ENCODE data around the gene SLC33A1.
"Not testable (repeated sequence)": the region's sequence is repeated elsewhere in the genome, so short reads cannot be mapped to it uniquely, and the experiment has no call there.

SLC33A1 gene

GRCh38 chr3:155862290-155862982 is 8.2 kb upstream of the SLC33A1 start:
- H3K9ac ChIP-seq (ENCODE audit: low read depth in 1 of 2, low read length in 2 of 2); H3K4me3 ChIP-seq (ENCODE audit: low read length in 2 of 2); H3K9me3 ChIP-seq (ENCODE audit: control insufficient read depth in 2 of 2, low read length in 2 of 2); H3K4me1 ChIP-seq (ENCODE audit: control insufficient read depth in 2 of 2, insufficient read depth in 2 of 2, low read length in 2 of 2); H3K27ac ChIP-seq (ENCODE audit: low read depth in 2 of 2, low read length in 2 of 2); H3K36me3 ChIP-seq (ENCODE audit: control insufficient read depth in 2 of 2, insufficient read depth in 2 of 2, low read length in 2 of 2); H3K27me3 ChIP-seq (ENCODE audit: control insufficient read depth in 2 of 2, insufficient read depth in 2 of 2, low read length in 2 of 2): not testable (repeated sequence)

GRCh38 chr3:155861476-155862183 is 7.4 kb upstream of the SLC33A1 start:
- Histone ChIP-seq H3K27ac (ENCODE audit: low read depth in 2 of 2, low read length in 2 of 2) (no peak overlapping the region), H3K4me1 (ENCODE audit: control insufficient read depth in 2 of 2, insufficient read depth in 2 of 2, low read length in 2 of 2) (no peaks in the 10 kb centered on the region), H3K4me3 (ENCODE audit: low read length in 2 of 2) (no peak overlapping the region), H3K27me3 (ENCODE audit: control insufficient read depth in 2 of 2, insufficient read depth in 2 of 2, low read length in 2 of 2) (no peaks in the 10 kb centered on the region), H3K36me3 (ENCODE audit: control insufficient read depth in 2 of 2, insufficient read depth in 2 of 2, low read length in 2 of 2) (no peaks in the 10 kb centered on the region), H3K9ac (ENCODE audit: low read depth in 1 of 2, low read length in 2 of 2) (no peak overlapping the region), H3K9me3 (ENCODE audit: control insufficient read depth in 2 of 2, low read length in 2 of 2) (no peaks in the 10 kb centered on the region)

- H3K27ac ChIP-seq (ENCODE audit: low read depth in 2 of 2, low read length in 2 of 2); H3K27me3 ChIP-seq (ENCODE audit: control insufficient read depth in 2 of 2, insufficient read depth in 2 of 2, low read length in 2 of 2); H3K36me3 ChIP-seq (ENCODE audit: control insufficient read depth in 2 of 2, insufficient read depth in 2 of 2, low read length in 2 of 2); H3K4me3 ChIP-seq (ENCODE audit: low read length in 2 of 2); H3K4me1 ChIP-seq (ENCODE audit: control insufficient read depth in 2 of 2, insufficient read depth in 2 of 2, low read length in 2 of 2); H3K9me3 ChIP-seq (ENCODE audit: control insufficient read depth in 2 of 2, low read length in 2 of 2); H3K9ac ChIP-seq (ENCODE audit: low read depth in 1 of 2, low read length in 2 of 2): not testable (repeated sequence)
Observed at GRCh38 chr3:155860424-155860823, 6.2 kb upstream of the SLC33A1 start.

GRCh38 chr3:155859859-155860258 is 5.6 kb upstream of the SLC33A1 start:
- Histone ChIP-seq H3K4me1 (ENCODE audit: control insufficient read depth in 2 of 2, insufficient read depth in 2 of 2, low read length in 2 of 2) (no peaks in the 10 kb centered on the region), H3K36me3 (ENCODE audit: control insufficient read depth in 2 of 2, insufficient read depth in 2 of 2, low read length in 2 of 2) (no peaks in the 10 kb centered on the region), H3K4me3 (ENCODE audit: low read length in 2 of 2) (no peak overlapping the region), H3K9ac (ENCODE audit: low read depth in 1 of 2, low read length in 2 of 2) (no peak overlapping the region), H3K27me3 (ENCODE audit: control insufficient read depth in 2 of 2, insufficient read depth in 2 of 2, low read length in 2 of 2) (no peaks in the 10 kb centered on the region), H3K9me3 (ENCODE audit: control insufficient read depth in 2 of 2, low read length in 2 of 2) (no peaks in the 10 kb centered on the region), H3K27ac (ENCODE audit: low read depth in 2 of 2, low read length in 2 of 2) (no peak overlapping the region)

GRCh38 chr3:155853214-155854140 is 750 bp downstream of the SLC33A1 start:
- no peaks in the 10 kb centered on the region for H3K27me3 ChIP-seq (ENCODE audit: control insufficient read depth in 2 of 2, insufficient read depth in 2 of 2, low read length in 2 of 2)
- peak overlapping the region; percentile 92 to 95 for H3K9ac ChIP-seq (ENCODE audit: low read depth in 1 of 2, low read length in 2 of 2)
- H3K27ac ChIP-seq (ENCODE audit: low read depth in 2 of 2, low read length in 2 of 2) = peak overlapping the region; percentile 99
- no peaks in the 10 kb centered on the region for H3K36me3 ChIP-seq (ENCODE audit: control insufficient read depth in 2 of 2, insufficient read depth in 2 of 2, low read length in 2 of 2)
- peaks cover 14 to 25% of the 10 kb centered on the region in 2 donors for H3K4me1 ChIP-seq (ENCODE audit: control insufficient read depth in 2 of 2, insufficient read depth in 2 of 2, low read length in 2 of 2)
- no peaks in the 10 kb centered on the region for H3K9me3 ChIP-seq (ENCODE audit: control insufficient read depth in 2 of 2, low read length in 2 of 2)
- H3K4me3 ChIP-seq (ENCODE audit: low read length in 2 of 2) = peak overlapping the region; percentile 96

- Histone ChIP-seq H3K4me3 (ENCODE audit: low read length in 2 of 2) (peak overlapping the region; percentile 96), H3K9ac (ENCODE audit: low read depth in 1 of 2, low read length in 2 of 2) (peak overlapping the region; percentile 92 to 95), H3K36me3 (ENCODE audit: control insufficient read depth in 2 of 2, insufficient read depth in 2 of 2, low read length in 2 of 2) (no peaks in the 10 kb centered on the region), H3K27ac (ENCODE audit: low read depth in 2 of 2, low read length in 2 of 2) (no peak overlapping the region), H3K27me3 (ENCODE audit: control insufficient read depth in 2 of 2, insufficient read depth in 2 of 2, low read length in 2 of 2) (no peaks in the 10 kb centered on the region), H3K9me3 (ENCODE audit: control insufficient read depth in 2 of 2, low read length in 2 of 2) (no peaks in the 10 kb centered on the region), H3K4me1 (ENCODE audit: control insufficient read depth in 2 of 2, insufficient read depth in 2 of 2, low read length in 2 of 2) (peaks cover 14 to 25% of the 10 kb centered on the region in 2 donors)
Observed at GRCh38 chr3:155852341-155852740, 1.9 kb downstream of the SLC33A1 start.

GRCh38 chr3:155849404-155849803 is 4.8 kb downstream of the SLC33A1 start:
- H3K27ac ChIP-seq (ENCODE audit: low read depth in 2 of 2, low read length in 2 of 2); H3K4me3 ChIP-seq (ENCODE audit: low read length in 2 of 2): not testable (repeated sequence)
- H3K4me1 ChIP-seq (ENCODE audit: control insufficient read depth in 2 of 2, insufficient read depth in 2 of 2, low read length in 2 of 2) = peaks cover 12 to 23% of the 10 kb centered on the region in 2 donors

GRCh38 chr3:155847993-155848392 is 6.2 kb downstream of the SLC33A1 start:
- Histone ChIP-seq H3K36me3 (ENCODE audit: control insufficient read depth in 2 of 2, insufficient read depth in 2 of 2, low read length in 2 of 2) (no peaks in the 10 kb centered on the region), H3K4me1 (ENCODE audit: control insufficient read depth in 2 of 2, insufficient read depth in 2 of 2, low read length in 2 of 2) (peaks cover 7 to 18% of the 10 kb centered on the region in 2 donors), H3K9ac (ENCODE audit: low read depth in 1 of 2, low read length in 2 of 2) (no peak overlapping the region), H3K27me3 (ENCODE audit: control insufficient read depth in 2 of 2, insufficient read depth in 2 of 2, low read length in 2 of 2) (no peaks in the 10 kb centered on the region), H3K9me3 (ENCODE audit: control insufficient read depth in 2 of 2, low read length in 2 of 2) (no peaks in the 10 kb centered on the region), H3K4me3 (ENCODE audit: low read length in 2 of 2) (no peak overlapping the region), H3K27ac (ENCODE audit: low read depth in 2 of 2, low read length in 2 of 2) (no peak overlapping the region)

More at GRCh38 chr3:155849404-155849803, 4.8 kb downstream of the SLC33A1 start:
- H3K27me3 ChIP-seq (ENCODE audit: control insufficient read depth in 2 of 2, insufficient read depth in 2 of 2, low read length in 2 of 2); H3K36me3 ChIP-seq (ENCODE audit: control insufficient read depth in 2 of 2, insufficient read depth in 2 of 2, low read length in 2 of 2); H3K9ac ChIP-seq (ENCODE audit: low read depth in 1 of 2, low read length in 2 of 2); H3K9me3 ChIP-seq (ENCODE audit: control insufficient read depth in 2 of 2, low read length in 2 of 2): not testable (repeated sequence)

GRCh38 chr3:155846119-155846518 is 8.1 kb downstream of the SLC33A1 start:
- H3K9me3 ChIP-seq (ENCODE audit: control insufficient read depth in 2 of 2, low read length in 2 of 2) = no peaks in the 10 kb centered on the region
- no peaks in the 10 kb centered on the region for H3K27me3 ChIP-seq (ENCODE audit: control insufficient read depth in 2 of 2, insufficient read depth in 2 of 2, low read length in 2 of 2)
- no peak overlapping the region for H3K9ac ChIP-seq (ENCODE audit: low read depth in 1 of 2, low read length in 2 of 2)
- H3K36me3 ChIP-seq (ENCODE audit: control insufficient read depth in 2 of 2, insufficient read depth in 2 of 2, low read length in 2 of 2) = no peaks in the 10 kb centered on the region
- no peak overlapping the region for H3K4me3 ChIP-seq (ENCODE audit: low read length in 2 of 2)
- no peak overlapping the region for H3K27ac ChIP-seq (ENCODE audit: low read depth in 2 of 2, low read length in 2 of 2)
- peaks cover 2 to 4% of the 10 kb centered on the region in 2 donors for H3K4me1 ChIP-seq (ENCODE audit: control insufficient read depth in 2 of 2, insufficient read depth in 2 of 2, low read length in 2 of 2)

- Histone ChIP-seq H3K36me3 (ENCODE audit: control insufficient read depth in 2 of 2, insufficient read depth in 2 of 2, low read length in 2 of 2) (no peaks in the 10 kb centered on the region), H3K27me3 (ENCODE audit: control insufficient read depth in 2 of 2, insufficient read depth in 2 of 2, low read length in 2 of 2) (no peaks in the 10 kb centered on the region), H3K4me1 (ENCODE audit: control insufficient read depth in 2 of 2, insufficient read depth in 2 of 2, low read length in 2 of 2) (no peaks in the 10 kb centered on the region), H3K4me3 (ENCODE audit: low read length in 2 of 2) (no peak overlapping the region), H3K9me3 (ENCODE audit: control insufficient read depth in 2 of 2, low read length in 2 of 2) (no peaks in the 10 kb centered on the region), H3K27ac (ENCODE audit: low read depth in 2 of 2, low read length in 2 of 2) (no peak overlapping the region), H3K9ac (ENCODE audit: low read depth in 1 of 2, low read length in 2 of 2) (no peak overlapping the region)
Observed at GRCh38 chr3:155843569-155843968, 10.7 kb downstream of the SLC33A1 start.
